GM10266 (cell line): ENCODE measurements around the gene CNKSR3.

Source experiments
- DNase-seq: peaks from one replicate; pipeline ENCODE4 v3.0.0; 2012; ENCODE audit errors: extremely low spot score
- CTCF ChIP-seq: IDR thresholded peaks from 2 replicates; pipeline ENCODE4 v1.5.1; 2012; ENCODE audit warnings: mild to moderate bottlenecking, low read depth; ENCODE audit not compliant: control insufficient read depth, insufficient read depth; ENCODE audit errors: missing control alignments

CNKSR3 gene

GRCh38 chr6:154440022-154440421 is 70.5 kb downstream of the CNKSR3 start:
- TF ChIP-seq CTCF: no peak
- DNase-seq: no peak

GRCh38 chr6:154438882-154439415 is 71.5 kb downstream of the CNKSR3 start:
- DNase-seq: no peak
- no peak for TF ChIP-seq CTCF

GRCh38 chr6:154435400-154435945 is 75.0 kb downstream of the CNKSR3 start:
- no peak for TF ChIP-seq CTCF
- DNase-seq: no peak

- no peak for TF ChIP-seq CTCF
- no peak for DNase-seq
Observed at GRCh38 chr6:154434662-154435061, 75.8 kb downstream of the CNKSR3 start.

- DNase-seq: no peak
- no peak for TF ChIP-seq CTCF
Observed at GRCh38 chr6:154433477-154434241, 76.8 kb downstream of the CNKSR3 start.

- DNase-seq: no peak
- TF ChIP-seq CTCF: no peak
Observed at GRCh38 chr6:154432533-154433476, 77.7 kb downstream of the CNKSR3 start.
